Measurements from ENCODE around the gene SZT2. TPM values are rescaled to one million over a fixed set of nuclear protein-coding genes. Genes with fewer than 3 reads are reported as not detected.

Gene SZT2
- polyA plus RNA-seq, 2 donors = 9.8 to 39.3 TPM

GRCh38 chr1:43359696-43360095 is 30.0 kb upstream of the SZT2 start:
- 29 to 38% methylated on average over 11 of the region's 11 CpGs for WGBS, 2 donors
- Histone ChIP-seq H3K27ac (ENCODE audit: low read depth in 2 of 2, low read length in 1 of 2) (peak overlapping the region in 1 of 2 donors; percentile 44), H3K36me3 (ENCODE audit: control insufficient read depth in 2 of 2, insufficient read depth in 2 of 2, low read length in 1 of 2) (peaks cover 16 to 23% of the 10 kb centered on the region in 2 donors), H3K27me3 (ENCODE audit: control insufficient read depth in 1 of 2, insufficient read depth in 2 of 2, low read length in 2 of 2) (no peaks in the 10 kb centered on the region), H3K4me3 (ENCODE audit: low read depth in 1 of 2, low read length in 2 of 2) (peak overlapping the region; percentile 45 to 62), H3K4me1 (ENCODE audit: control insufficient read depth in 2 of 2, insufficient read depth in 2 of 2, low read length in 1 of 2) (peaks cover 2 to 14% of the 10 kb centered on the region in 2 donors), H3K9me3 (ENCODE audit: control insufficient read depth in 2 of 2, insufficient read depth in 1 of 2, low read depth in 1 of 2, low read length in 1 of 2) (no peaks in the 10 kb centered on the region)

GRCh38 chr1:43360616-43361015 is 29.1 kb upstream of the SZT2 start:
- Histone ChIP-seq H3K27me3 (ENCODE audit: control insufficient read depth in 1 of 2, insufficient read depth in 2 of 2, low read length in 2 of 2) (no peaks in the 10 kb centered on the region), H3K4me3 (ENCODE audit: low read depth in 1 of 2, low read length in 2 of 2) (no peak overlapping the region), H3K9me3 (ENCODE audit: control insufficient read depth in 2 of 2, insufficient read depth in 1 of 2, low read depth in 1 of 2, low read length in 1 of 2) (no peaks in the 10 kb centered on the region), H3K27ac (ENCODE audit: low read depth in 2 of 2, low read length in 1 of 2) (no peak overlapping the region), H3K4me1 (ENCODE audit: control insufficient read depth in 2 of 2, insufficient read depth in 2 of 2, low read length in 1 of 2) (peaks cover 2 to 16% of the 10 kb centered on the region in 2 donors), H3K36me3 (ENCODE audit: control insufficient read depth in 2 of 2, insufficient read depth in 2 of 2, low read length in 1 of 2) (peaks cover 23 to 31% of the 10 kb centered on the region in 2 donors)
- WGBS, 2 donors = 67 to 71% methylated on average over 4 of the region's 4 CpGs

- H3K36me3 ChIP-seq (ENCODE audit: control insufficient read depth in 2 of 2, insufficient read depth in 2 of 2, low read length in 1 of 2) = peaks cover 23 to 31% of the 10 kb centered on the region in 2 donors
- WGBS, 2 donors = 72 to 73% methylated on average over 9 of the region's 9 CpGs
- no peak overlapping the region for H3K27ac ChIP-seq (ENCODE audit: low read depth in 2 of 2, low read length in 1 of 2)
- no peak overlapping the region for H3K4me3 ChIP-seq (ENCODE audit: low read depth in 1 of 2, low read length in 2 of 2)
- no peaks in the 10 kb centered on the region for H3K27me3 ChIP-seq (ENCODE audit: control insufficient read depth in 1 of 2, insufficient read depth in 2 of 2, low read length in 2 of 2)
- H3K9me3 ChIP-seq (ENCODE audit: control insufficient read depth in 2 of 2, insufficient read depth in 1 of 2, low read depth in 1 of 2, low read length in 1 of 2) = no peaks in the 10 kb centered on the region
- H3K4me1 ChIP-seq (ENCODE audit: control insufficient read depth in 2 of 2, insufficient read depth in 2 of 2, low read length in 1 of 2) = peaks cover 8 to 26% of the 10 kb centered on the region in 2 donors
Measured at GRCh38 chr1:43363283-43363934, 26.3 kb upstream of the SZT2 start.

GRCh38 chr1:43363935-43364525 is 25.7 kb upstream of the SZT2 start:
- H3K4me3 ChIP-seq (ENCODE audit: low read depth in 1 of 2, low read length in 2 of 2) = no peak overlapping the region
- no peak overlapping the region for H3K27ac ChIP-seq (ENCODE audit: low read depth in 2 of 2, low read length in 1 of 2)
- no peaks in the 10 kb centered on the region for H3K27me3 ChIP-seq (ENCODE audit: control insufficient read depth in 1 of 2, insufficient read depth in 2 of 2, low read length in 2 of 2)
- peaks cover 12 to 27% of the 10 kb centered on the region in 2 donors for H3K4me1 ChIP-seq (ENCODE audit: control insufficient read depth in 2 of 2, insufficient read depth in 2 of 2, low read length in 1 of 2)
- WGBS, 2 donors = 79 to 80% methylated on average over 5 of the region's 5 CpGs
- H3K36me3 ChIP-seq (ENCODE audit: control insufficient read depth in 2 of 2, insufficient read depth in 2 of 2, low read length in 1 of 2) = peaks cover 23 to 31% of the 10 kb centered on the region in 2 donors
- H3K9me3 ChIP-seq (ENCODE audit: control insufficient read depth in 2 of 2, insufficient read depth in 1 of 2, low read depth in 1 of 2, low read length in 1 of 2) = no peaks in the 10 kb centered on the region

- WGBS, 2 donors = 69 to 74% methylated on average over 2 of the region's 2 CpGs
- Histone ChIP-seq H3K9me3 (ENCODE audit: control insufficient read depth in 2 of 2, insufficient read depth in 1 of 2, low read depth in 1 of 2, low read length in 1 of 2) (no peaks in the 10 kb centered on the region), H3K36me3 (ENCODE audit: control insufficient read depth in 2 of 2, insufficient read depth in 2 of 2, low read length in 1 of 2) (peaks cover 23 to 29% of the 10 kb centered on the region in 2 donors), H3K4me1 (ENCODE audit: control insufficient read depth in 2 of 2, insufficient read depth in 2 of 2, low read length in 1 of 2) (peaks cover 12 to 24% of the 10 kb centered on the region in 2 donors), H3K27me3 (ENCODE audit: control insufficient read depth in 1 of 2, insufficient read depth in 2 of 2, low read length in 2 of 2) (no peaks in the 10 kb centered on the region), H3K4me3 (ENCODE audit: low read depth in 1 of 2, low read length in 2 of 2) (peak overlapping the region; percentile 80 to 81), H3K27ac (ENCODE audit: low read depth in 2 of 2, low read length in 1 of 2) (peak overlapping the region; percentile 98 to 99)
Measured at GRCh38 chr1:43365678-43366077, 24.0 kb upstream of the SZT2 start.

GRCh38 chr1:43366179-43366578 is 23.5 kb upstream of the SZT2 start:
- Histone ChIP-seq H3K36me3 (ENCODE audit: control insufficient read depth in 2 of 2, insufficient read depth in 2 of 2, low read length in 1 of 2) (peaks cover 23 to 24% of the 10 kb centered on the region in 2 donors), H3K27me3 (ENCODE audit: control insufficient read depth in 1 of 2, insufficient read depth in 2 of 2, low read length in 2 of 2) (no peaks in the 10 kb centered on the region), H3K4me1 (ENCODE audit: control insufficient read depth in 2 of 2, insufficient read depth in 2 of 2, low read length in 1 of 2) (peaks cover 12 to 20% of the 10 kb centered on the region in 2 donors), H3K9me3 (ENCODE audit: control insufficient read depth in 2 of 2, insufficient read depth in 1 of 2, low read depth in 1 of 2, low read length in 1 of 2) (no peaks in the 10 kb centered on the region), H3K27ac (ENCODE audit: low read depth in 2 of 2, low read length in 1 of 2) (peak overlapping the region; percentile 98 to 99), H3K4me3 (ENCODE audit: low read depth in 1 of 2, low read length in 2 of 2) (peak overlapping the region; percentile 80 to 81)
- WGBS, 2 donors = 33 to 36% methylated on average over 11 of the region's 11 CpGs

GRCh38 chr1:43366601-43367025 is 23.1 kb upstream of the SZT2 start:
- Histone ChIP-seq H3K36me3 (ENCODE audit: control insufficient read depth in 2 of 2, insufficient read depth in 2 of 2, low read length in 1 of 2) (peaks cover 23% of the 10 kb centered on the region in 2 donors), H3K4me1 (ENCODE audit: control insufficient read depth in 2 of 2, insufficient read depth in 2 of 2, low read length in 1 of 2) (peaks cover 12 to 20% of the 10 kb centered on the region in 2 donors), H3K27ac (ENCODE audit: low read depth in 2 of 2, low read length in 1 of 2) (peak overlapping the region; percentile 98 to 99), H3K4me3 (ENCODE audit: low read depth in 1 of 2, low read length in 2 of 2) (peak overlapping the region; percentile 80 to 81), H3K9me3 (ENCODE audit: control insufficient read depth in 2 of 2, insufficient read depth in 1 of 2, low read depth in 1 of 2, low read length in 1 of 2) (no peaks in the 10 kb centered on the region), H3K27me3 (ENCODE audit: control insufficient read depth in 1 of 2, insufficient read depth in 2 of 2, low read length in 2 of 2) (no peaks in the 10 kb centered on the region)
- WGBS, 2 donors = 8 to 14% methylated on average over 5 of the region's 5 CpGs

- H3K9me3 ChIP-seq (ENCODE audit: control insufficient read depth in 2 of 2, insufficient read depth in 1 of 2, low read depth in 1 of 2, low read length in 1 of 2) = no peaks in the 10 kb centered on the region
- H3K36me3 ChIP-seq (ENCODE audit: control insufficient read depth in 2 of 2, insufficient read depth in 2 of 2, low read length in 1 of 2) = peaks cover 23% of the 10 kb centered on the region in 2 donors
- H3K27ac ChIP-seq (ENCODE audit: low read depth in 2 of 2, low read length in 1 of 2) = peak overlapping the region; percentile 98 to 99
- 1 to 3% methylated on average over 44 to 48 of the region's 48 CpGs for WGBS, 2 donors
- peaks cover 12 to 20% of the 10 kb centered on the region in 2 donors for H3K4me1 ChIP-seq (ENCODE audit: control insufficient read depth in 2 of 2, insufficient read depth in 2 of 2, low read length in 1 of 2)
- H3K27me3 ChIP-seq (ENCODE audit: control insufficient read depth in 1 of 2, insufficient read depth in 2 of 2, low read length in 2 of 2) = no peaks in the 10 kb centered on the region
- peak overlapping the region; percentile 80 to 81 for H3K4me3 ChIP-seq (ENCODE audit: low read depth in 1 of 2, low read length in 2 of 2)
Measured at GRCh38 chr1:43367026-43367903, 22.4 kb upstream of the SZT2 start.

GRCh38 chr1:43367904-43368645 is 21.6 kb upstream of the SZT2 start, which contains the start of gene ELOVL1:
ELOVL1 (minus strand) TSS chr1:43368011; CDS start chr1:43365609, 2,402 bp downstream.
- H3K4me3 ChIP-seq (ENCODE audit: low read depth in 1 of 2, low read length in 2 of 2) = peak within 1 kb of the TSS; percentile 80 to 81

More at GRCh38 chr1:43367904-43368645, 21.6 kb upstream of the SZT2 start, which contains the start of gene ELOVL1:
- Histone ChIP-seq H3K36me3 (ENCODE audit: control insufficient read depth in 2 of 2, insufficient read depth in 2 of 2, low read length in 1 of 2) (peaks cover 19 to 20% of the 10 kb centered on the region in 2 donors), H3K27ac (ENCODE audit: low read depth in 2 of 2, low read length in 1 of 2) (peak within 1 kb of the TSS; percentile 98 to 99), H3K9me3 (ENCODE audit: control insufficient read depth in 2 of 2, insufficient read depth in 1 of 2, low read depth in 1 of 2, low read length in 1 of 2) (no peaks in the 10 kb centered on the region), H3K27me3 (ENCODE audit: control insufficient read depth in 1 of 2, insufficient read depth in 2 of 2, low read length in 2 of 2) (no peaks in the 10 kb centered on the region), H3K4me1 (ENCODE audit: control insufficient read depth in 2 of 2, insufficient read depth in 2 of 2, low read length in 1 of 2) (peaks cover 9 to 20% of the 10 kb centered on the region in 2 donors)
- WGBS, 2 donors = 0% methylated on average over 46 to 58 of the region's 58 CpGs

Data from esophagus (tissue), 2 donors.